Urothelium cell line (cell line): ENCODE data around the gene TMF1.

Experiments used
- DNase-seq: peaks from one replicate; pipeline ENCODE4 v3.0.0; 2011; ENCODE audit warnings: low spot score, mixed read lengths
- FAIRE-seq: peaks from 2 replicates; lab custom pipeline; 2011; peaks lifted over from hg19 to GRCh38; lab: Jason Lieb, UNC

Gene TMF1

GRCh38 chr3:69014022-69014580, 38.0 kb downstream of the TMF1 start:
- DNase-seq = no peak
- no peak for FAIRE-seq

DNA sequence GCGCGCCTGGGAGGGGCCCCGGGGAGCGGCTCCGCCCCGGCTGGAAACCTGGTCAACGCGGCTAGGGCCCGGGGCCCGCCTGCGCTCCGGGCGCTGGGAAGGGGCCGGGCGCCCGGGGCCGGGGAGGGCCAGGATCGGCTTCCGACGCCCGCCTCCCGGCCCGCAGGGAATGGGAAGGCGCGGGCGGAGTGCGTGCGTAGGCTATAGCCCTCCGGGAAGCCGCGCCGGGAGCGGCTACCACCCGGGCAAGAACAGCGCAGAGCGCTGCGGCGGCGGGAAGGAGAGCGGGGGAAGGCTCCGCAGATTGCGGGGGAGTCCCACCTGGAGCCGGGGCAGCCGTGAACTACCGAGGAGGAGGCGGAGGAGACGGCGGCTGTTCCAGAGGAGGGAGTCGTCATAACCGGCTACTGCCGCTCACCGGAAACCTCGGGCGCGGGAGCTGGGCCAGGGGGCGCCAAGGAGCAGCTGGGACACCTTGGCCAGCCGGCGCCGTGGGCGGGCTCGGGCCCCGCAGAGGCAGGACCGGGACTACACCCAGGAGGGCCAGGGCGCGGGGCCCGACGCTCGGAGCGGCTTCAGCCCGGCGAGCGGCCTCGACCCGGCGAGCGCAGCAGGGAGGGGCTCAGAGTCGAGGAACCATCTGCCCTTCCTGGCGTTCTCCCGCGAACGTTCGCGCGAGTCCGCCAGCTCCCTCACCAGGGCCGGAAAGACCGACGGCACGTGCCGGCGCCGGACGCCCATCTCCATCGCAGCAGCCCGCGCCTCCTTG, 38.7 kb downstream of the TMF1 start, which contains the start of gene EOGT:
Gene EOGT, minus strand, starts transcription at position 432 of the 769 bp plus-strand sequence. CDS start 3,838 bp downstream, outside the sequence.
- no peak for FAIRE-seq
- DNase-seq = peak; percentile 94

DNA sequence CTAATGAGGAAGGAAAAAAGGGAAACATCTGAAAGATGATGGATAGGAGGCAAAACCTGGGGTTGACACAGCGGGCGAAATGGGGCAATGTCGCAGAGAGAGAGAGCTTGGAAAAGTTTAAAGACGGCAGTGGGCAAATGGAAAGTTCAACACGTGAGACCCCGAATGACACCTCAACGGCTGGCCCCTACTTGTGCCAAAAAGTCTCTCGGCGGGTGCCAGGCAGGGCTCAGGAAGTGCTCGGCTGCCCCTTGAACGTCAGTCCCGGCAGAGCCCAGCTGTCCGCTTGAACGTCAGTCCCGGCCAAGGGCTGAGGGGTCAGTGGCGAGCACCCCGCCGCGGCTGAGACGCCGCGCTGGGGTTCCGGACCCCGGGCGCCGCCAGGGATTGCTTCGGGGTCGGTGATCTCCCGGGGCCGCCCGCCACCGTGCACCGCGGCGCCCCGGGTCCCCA, 39.3 kb downstream of the TMF1 start:
- FAIRE-seq (no peak), DNase-seq (peak; percentile 67)

DNA sequence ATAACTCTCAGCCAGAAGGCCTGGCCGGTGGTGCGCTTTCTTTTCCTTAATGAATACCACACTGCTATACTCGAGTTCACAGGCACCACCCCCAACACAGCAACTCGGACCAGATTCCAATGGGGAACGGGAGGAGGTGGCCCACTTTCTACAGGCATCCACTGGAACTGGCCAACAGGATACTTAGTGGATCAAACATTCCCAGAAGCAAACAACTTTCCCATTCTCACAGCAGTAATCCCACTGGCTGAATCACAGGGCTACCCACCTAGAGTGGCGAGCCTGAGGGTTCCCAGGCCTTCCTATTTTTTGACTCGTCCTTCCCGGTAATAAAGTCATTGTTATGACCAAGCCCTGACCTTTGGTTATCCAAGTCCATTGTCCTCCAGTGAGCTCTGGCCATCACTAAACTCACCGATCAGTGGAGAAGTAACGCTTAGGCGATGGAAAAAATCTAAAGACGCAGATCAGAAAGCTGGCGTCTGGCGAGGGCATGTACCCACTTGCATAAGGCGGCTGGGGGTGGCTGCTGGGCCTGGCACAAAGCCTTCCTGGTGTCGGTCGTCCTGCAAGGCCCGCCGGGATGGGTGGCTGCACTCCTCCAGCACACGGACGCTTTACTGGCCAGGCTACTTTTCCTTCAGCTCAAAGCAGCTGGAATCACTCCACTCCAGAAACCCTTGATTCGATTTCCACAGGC, 39.9 kb downstream of the TMF1 start:
- FAIRE-seq (no peak), DNase-seq (peak; percentile 23)

DNA sequence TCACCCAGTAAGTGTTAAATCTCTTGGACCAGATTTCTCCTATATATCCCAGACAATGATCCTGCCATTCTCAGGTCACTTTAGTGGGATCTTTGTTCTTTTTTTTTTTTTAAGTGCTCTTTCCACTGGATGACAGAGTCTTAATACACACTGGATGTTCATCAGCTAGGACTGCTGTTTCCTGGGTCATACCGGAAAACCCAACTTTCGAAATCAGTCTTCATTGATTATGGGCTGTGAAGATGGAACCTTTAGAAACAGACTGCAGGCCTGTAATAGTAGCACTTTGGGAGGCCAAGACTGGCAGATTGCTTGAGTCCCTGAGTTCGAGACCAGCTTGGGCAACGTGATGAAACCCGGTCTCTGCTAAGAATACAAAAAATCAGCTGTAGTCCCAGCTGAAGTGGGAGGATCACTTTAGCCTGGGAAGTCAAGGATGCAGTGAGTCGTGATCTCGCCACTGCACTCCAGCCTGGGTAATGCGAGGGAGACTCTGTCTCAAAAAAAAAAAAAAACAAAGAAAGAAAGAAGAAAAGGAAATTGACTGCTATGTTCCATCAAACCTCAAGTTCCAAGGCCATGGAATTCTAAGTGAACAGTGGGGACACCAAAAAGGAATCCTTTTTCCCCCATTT, 40.9 kb downstream of the TMF1 start:
- DNase-seq (no peak), FAIRE-seq (no peak)

DNA sequence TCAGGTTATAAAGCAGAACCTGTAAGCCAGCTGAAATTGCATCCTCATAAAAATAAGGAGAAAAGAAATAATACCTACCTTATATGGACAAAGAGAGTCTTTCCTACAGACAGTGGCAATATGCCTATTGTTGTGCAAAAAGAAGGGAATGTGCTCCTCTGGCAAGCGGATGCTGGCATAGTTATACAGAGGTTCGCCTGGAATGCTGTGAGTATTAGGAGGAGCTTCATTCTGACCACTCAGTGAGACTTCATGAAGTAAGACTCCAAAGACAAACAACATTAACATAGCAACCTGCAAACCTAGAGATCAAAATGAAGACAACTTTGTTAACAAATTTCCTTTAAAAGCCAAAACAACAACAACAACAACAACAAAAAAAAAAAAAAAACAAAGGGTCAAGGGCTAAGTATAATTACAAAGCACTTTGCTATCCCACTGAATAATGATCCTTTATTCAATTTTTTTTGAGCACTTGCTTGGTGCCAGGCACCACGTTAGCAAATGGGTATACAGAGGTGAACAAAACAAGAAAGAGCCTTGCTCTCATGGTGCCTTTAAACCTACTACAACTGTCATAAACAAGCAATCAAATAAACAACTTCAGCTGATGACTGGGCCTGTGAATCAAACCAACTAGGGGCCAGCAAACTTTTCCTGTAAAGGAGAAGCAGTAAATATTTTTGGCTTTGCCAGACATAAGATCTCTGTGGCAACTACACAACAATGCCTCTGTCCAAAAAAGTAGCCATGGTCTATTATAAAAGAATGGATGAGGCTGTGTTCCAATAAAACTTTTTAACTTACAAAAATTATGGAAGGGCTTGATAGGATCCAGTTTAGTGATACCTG, 42.3 kb downstream of the TMF1 start:
- FAIRE-seq (no peak), DNase-seq (no peak)

DNA sequence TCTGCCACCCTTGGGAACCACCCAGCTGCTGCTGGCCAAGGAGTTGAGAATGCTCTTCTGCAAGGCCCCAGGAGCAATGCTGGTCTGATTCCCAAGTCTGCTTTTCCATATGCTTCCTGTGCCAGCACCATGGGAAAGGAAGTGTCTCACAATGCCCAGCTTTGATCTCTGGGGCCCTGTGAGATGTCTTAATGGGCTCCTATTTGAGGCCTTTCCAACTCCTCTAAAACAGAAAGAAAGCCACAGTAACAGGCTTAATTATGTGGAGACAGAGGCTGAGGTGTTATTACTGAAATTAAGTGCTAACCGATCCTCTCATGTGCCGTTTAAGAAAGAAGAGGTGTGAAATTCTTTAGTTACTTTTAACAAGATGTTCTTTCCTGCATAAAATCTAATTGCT, 43.2 kb downstream of the TMF1 start:
- DNase-seq = no peak

DNA sequence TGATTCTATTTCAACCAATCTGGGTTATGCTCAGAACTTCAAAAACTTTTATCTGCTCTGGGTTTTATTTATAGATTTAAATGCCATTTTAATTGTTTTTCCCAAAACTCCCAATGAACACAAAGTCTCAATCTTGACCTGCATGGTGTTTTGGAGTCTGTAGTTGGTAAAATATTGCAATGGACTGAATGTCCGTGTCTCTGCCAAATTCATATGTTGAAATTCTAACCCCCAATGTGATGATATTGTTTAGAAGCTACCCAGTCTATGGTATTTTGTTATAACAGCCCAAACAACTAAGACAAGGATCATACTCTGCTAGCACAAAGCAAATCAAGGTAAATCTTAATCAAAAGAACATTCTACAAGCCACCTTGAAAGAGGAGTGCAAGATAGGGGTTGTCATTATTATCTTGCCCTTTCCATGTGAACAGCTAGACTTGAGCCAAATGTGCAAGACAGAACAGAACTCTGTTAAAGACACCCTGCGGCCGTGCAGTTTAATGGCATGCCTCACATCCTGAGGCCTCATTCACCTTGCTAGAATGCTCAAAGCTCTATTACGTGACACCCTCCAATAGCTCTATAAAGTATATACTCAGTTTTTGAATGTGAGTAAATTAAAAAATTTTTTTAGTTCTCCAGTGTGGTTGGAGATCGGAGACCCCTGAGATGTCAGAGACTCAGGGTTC, 46.2 kb downstream of the TMF1 start:
- no peak for FAIRE-seq
- no peak for DNase-seq

More for the DNA sequence above, 43.2 kb downstream of the TMF1 start:
- no peak for FAIRE-seq

DNA sequence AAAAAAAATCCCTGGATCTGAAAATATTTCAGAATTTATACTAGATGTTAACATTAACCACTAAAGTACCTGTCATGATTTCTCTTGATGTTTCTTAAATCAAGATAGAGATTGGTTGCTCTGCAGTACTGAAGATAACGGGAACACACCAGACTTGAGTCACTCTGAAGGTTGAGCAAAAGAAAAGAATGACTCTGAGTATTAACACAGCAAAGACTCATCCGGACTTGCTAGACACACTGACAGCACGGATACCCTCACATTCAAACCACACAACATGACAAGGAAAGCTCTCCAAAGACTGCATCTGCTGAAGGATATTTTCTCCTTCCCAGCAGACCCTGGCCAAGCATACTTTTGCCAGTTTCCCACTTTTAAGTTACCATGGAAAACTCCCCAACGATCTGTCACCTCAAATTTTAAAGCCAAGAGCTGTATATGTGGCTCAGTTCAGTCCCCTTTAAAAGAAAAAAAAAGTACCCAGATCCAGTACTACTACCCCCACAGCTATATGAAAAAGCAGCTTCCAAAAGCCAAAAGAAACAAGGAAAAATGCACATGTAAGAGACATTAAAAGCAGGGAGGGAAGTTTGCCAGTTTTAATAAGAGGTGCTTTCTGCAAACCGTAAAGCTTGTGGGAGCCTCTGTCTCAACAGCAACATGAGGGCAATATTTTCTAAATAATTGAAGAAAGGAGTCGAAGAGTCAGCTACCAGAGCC, 46.9 kb downstream of the TMF1 start:
- DNase-seq = no peak
- no peak for FAIRE-seq

DNA sequence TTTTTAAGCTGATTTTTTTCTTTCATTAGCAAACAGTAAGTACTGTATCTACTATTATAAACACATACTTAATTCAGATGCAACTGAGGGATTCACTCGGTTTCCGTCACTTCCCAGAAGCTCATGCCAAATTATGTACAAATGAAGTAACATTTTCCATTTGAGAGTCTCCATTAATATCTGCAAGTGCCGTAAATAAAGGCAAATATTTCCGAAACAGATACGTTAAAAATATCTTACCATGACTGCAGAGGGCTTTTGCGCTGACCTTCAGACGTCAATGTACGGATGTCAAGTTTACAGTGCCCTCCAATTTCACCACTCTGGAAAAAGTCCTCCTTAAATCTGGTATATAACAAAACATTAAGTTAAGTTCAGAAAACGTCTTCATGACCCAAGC, 48.0 kb downstream of the TMF1 start:
- DNase-seq = no peak
- FAIRE-seq = no peak

DNA sequence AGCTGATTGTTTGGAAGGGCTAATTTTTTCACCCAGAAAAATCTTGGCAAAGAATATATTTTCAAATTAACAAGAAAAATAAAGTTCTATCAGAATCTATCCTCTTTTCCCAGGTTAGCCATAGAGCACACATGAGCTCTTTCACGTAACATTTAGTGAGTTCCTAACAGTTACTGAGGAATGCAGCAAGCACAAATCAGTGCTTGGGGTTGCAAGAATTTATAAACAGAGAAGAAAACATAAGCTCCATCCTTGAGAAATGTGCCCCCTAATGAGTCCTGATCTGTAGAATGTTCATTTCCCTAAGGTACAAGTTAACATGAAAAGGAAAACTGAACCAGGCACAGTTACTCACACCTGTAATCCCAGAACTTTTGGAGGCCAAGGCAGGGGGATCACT, 52.5 kb downstream of the TMF1 start:
- DNase-seq (no peak), FAIRE-seq (no peak)

GRCh38 chr3:68999158-68999557, 53.0 kb downstream of the TMF1 start:
- DNase-seq = no peak
- no peak for FAIRE-seq

DNA sequence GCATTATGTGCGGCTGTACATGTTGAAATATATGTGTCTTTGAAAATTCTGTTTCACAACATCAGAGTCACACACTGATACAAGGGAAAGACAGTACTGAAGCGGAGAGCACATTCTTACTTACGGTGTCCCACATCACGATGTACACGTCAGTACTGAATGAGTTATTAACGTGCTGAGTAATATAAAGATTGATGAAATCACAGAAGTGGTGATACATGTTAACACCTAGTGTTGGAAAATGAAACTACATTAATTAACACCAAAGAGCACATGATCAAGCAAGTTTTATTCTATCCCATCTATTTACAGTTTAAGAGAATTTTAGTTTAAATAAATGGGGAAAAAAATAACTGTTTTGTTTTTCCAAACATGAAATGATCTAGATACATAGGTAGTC, 54.2 kb downstream of the TMF1 start:
- DNase-seq (no peak), FAIRE-seq (no peak)

GRCh38 chr3:68996356-68996995, 55.7 kb downstream of the TMF1 start:
- FAIRE-seq (no peak), DNase-seq (no peak)

- no peak for FAIRE-seq
- DNase-seq = no peak
Measured at GRCh38 chr3:68988740-68989139, 63.4 kb downstream of the TMF1 start.

DNA sequence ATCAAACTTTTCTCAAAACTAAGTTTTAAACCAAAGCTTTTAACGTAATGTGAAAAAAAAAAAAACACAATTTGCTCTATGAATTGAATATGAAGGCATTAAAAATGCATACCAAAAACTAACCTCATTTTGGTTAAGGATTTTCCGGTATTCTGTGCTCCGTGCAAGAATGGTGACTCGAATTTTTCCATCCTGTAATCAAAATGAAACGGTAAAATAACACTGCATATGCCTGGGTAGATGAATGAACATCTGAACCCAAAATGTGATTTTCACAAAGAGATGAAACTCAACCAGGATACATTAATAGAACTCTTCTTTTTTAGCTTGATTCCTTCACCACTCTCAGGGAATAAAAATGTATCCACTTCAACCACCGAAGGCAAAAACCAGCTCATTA, 64.8 kb downstream of the TMF1 start:
- no peak for FAIRE-seq
- no peak for DNase-seq

DNA sequence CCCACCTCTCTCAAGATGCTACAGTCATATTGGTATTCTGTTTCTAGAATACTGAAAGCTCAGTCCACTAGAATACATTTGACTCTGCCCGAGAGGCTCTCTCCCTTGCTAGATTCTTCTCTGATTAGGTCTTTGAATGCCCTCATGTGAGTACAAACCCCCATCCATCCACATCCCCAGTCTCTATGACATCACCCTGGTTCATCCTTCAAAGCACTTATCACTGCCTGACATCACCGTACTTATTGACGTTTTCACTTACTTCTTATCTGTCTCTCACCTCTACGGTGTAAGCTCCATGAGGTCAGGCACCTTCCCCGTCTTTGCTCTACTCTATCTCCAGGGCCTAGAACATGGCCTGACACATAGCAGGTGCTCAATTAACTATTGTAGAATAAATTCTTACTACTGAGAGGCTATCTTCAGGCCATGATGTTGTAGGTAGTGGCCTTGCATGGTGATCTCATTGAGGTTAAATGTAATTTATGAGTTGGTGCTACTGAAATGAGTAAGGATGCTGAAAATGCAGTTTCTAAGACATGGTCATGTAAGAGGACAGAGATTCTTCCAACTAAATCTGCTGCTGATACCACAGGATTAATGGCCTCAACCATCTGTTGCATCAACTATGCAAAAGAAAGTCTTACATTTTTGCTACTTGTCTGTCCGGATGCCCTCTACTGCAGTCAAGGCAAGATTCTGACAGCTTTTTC, 65.5 kb downstream of the TMF1 start:
- no peak for DNase-seq
- no peak for FAIRE-seq

DNA sequence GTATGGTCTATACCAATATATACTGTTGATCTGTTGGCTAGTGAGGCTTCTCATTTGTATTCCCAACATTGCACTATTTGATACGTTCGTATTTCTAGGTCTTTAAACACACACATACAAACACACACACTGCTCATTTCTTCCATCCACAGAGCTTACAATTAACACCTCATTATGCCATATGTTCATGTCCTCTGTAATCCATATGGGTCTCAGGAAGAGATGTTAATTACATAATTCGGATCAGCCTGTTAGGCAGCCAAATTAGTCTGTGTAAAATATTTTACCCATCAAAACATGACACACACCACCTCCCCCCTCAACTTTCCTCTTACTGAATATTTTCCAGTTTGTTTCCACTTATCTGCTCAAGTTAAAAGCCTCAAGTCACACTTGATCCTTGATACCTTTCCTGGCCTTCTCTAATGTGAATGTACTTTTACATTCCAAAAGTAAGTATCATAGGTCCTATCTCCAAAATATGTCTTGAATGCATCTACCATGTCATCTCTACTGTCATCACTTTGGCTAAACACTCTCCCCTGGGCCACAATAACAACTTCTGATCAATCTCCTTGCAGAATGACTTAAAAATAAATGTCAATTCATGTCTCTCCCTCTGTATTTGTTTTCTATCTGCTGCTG, 66.9 kb downstream of the TMF1 start:
- DNase-seq = no peak
- FAIRE-seq = no peak
